Activated CD4-positive, CD25-positive, alpha-beta regulatory T cell treated with anti-CD3 and anti-CD28 coated beads, Interleukin-2, amount 50 U/mL, for 16 hours (primary cell): Measurements from ENCODE around the gene TMC7.

Experiments used
- DNase-seq: peaks from one replicate; pipeline ENCODE4 v3.0.0-alpha.2; 2020; ENCODE audit warnings: low read depth, low spot score

The TMC7 gene

GRCh38 chr16:19029980-19030379, 46.2 kb downstream of the TMC7 start:
- DNase-seq, result no peak

- no peak for DNase-seq
Observed at GRCh38 chr16:19031738-19032137, 48.0 kb downstream of the TMC7 start.

GRCh38 chr16:19033761-19034160, 50.0 kb downstream of the TMC7 start:
- no peak for DNase-seq

- no peak for DNase-seq
Observed at GRCh38 chr16:19040400-19040799, 56.7 kb downstream of the TMC7 start.

- no peak for DNase-seq
Observed at GRCh38 chr16:19044769-19045168, 61.0 kb downstream of the TMC7 start.

- no peak for DNase-seq
Observed at GRCh38 chr16:19046062-19046461, 62.3 kb downstream of the TMC7 start.

GRCh38 chr16:19062706-19063105, 79.0 kb downstream of the TMC7 start:
- DNase-seq, result no peak

GRCh38 chr16:19066988-19067348, 83.2 kb downstream of the TMC7 start:
- DNase-seq, result no peak

- peak; percentile 95 for DNase-seq
Observed at GRCh38 chr16:19067349-19068236, 83.9 kb downstream of the TMC7 start, which contains the start of gene COQ7. TSS of gene COQ7 (plus strand) at chr16:19067614. CDS start at chr16:19067665, 51 bp downstream.

- DNase-seq, result no peak
Observed at GRCh38 chr16:19068237-19068815, 84.6 kb downstream of the TMC7 start.

- peak; percentile 12 for DNase-seq
Observed at GRCh38 chr16:19071811-19072777, 88.4 kb downstream of the TMC7 start.

- DNase-seq, result no peak
Observed at GRCh38 chr16:19073344-19073743, 89.6 kb downstream of the TMC7 start.

- no peak for DNase-seq
Observed at GRCh38 chr16:19073863-19074262, 90.1 kb downstream of the TMC7 start.

- no peak for DNase-seq
Observed at GRCh38 chr16:19075511-19075910, 91.8 kb downstream of the TMC7 start.

GRCh38 chr16:19077879-19078278, 94.1 kb downstream of the TMC7 start:
- no peak for DNase-seq

GRCh38 chr16:19083670-19084069, 99.9 kb downstream of the TMC7 start:
- DNase-seq, result no peak

GRCh38 chr16:19084139-19084538, 100.4 kb downstream of the TMC7 start:
- DNase-seq, result no peak

GRCh38 chr16:19084879-19085278, 101.1 kb downstream of the TMC7 start:
- no peak for DNase-seq

GRCh38 chr16:19085679-19086200, 102.0 kb downstream of the TMC7 start:
- no peak for DNase-seq

GRCh38 chr16:19086322-19087199, 102.8 kb downstream of the TMC7 start:
- DNase-seq, result peak; percentile 61
